Activated CD8-positive, alpha-beta memory T cell treated with anti-CD3 and anti-CD28 coated beads, Interleukin-2, amount 50 U/mL, for 48 hours (primary cell): ENCODE results near the gene MFAP4.

Experiments used
- DNase-seq: peaks from one replicate; pipeline ENCODE4 v3.0.0-alpha.2; 2020

Gene MFAP4

GRCh38 chr17:19409509-19409908 is 22.5 kb upstream of the MFAP4 start:
- no peak for DNase-seq

DNA sequence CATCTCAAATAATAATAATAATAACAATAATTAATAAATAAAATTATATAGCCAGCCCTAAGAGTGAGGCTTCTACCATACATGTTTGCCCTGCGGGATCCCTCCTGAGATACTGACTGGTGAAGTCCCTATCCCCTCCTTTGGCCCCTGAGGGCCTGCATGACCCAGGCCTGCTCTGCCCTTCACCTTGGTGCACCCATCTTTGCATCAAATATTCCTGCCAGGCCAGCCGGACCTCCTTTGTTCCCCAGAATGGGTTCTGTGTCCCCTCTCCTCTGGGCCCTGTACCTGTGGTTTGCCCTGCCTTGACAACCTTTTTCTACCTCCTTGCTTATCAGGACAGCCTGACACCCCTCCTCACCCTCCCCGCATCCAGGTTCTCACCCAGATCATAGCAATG is 22.1 kb upstream of the MFAP4 start:
- no peak for DNase-seq

- DNase-seq: no peak
Measured at GRCh38 chr17:19408346-19408710, 21.3 kb upstream of the MFAP4 start.

DNA sequence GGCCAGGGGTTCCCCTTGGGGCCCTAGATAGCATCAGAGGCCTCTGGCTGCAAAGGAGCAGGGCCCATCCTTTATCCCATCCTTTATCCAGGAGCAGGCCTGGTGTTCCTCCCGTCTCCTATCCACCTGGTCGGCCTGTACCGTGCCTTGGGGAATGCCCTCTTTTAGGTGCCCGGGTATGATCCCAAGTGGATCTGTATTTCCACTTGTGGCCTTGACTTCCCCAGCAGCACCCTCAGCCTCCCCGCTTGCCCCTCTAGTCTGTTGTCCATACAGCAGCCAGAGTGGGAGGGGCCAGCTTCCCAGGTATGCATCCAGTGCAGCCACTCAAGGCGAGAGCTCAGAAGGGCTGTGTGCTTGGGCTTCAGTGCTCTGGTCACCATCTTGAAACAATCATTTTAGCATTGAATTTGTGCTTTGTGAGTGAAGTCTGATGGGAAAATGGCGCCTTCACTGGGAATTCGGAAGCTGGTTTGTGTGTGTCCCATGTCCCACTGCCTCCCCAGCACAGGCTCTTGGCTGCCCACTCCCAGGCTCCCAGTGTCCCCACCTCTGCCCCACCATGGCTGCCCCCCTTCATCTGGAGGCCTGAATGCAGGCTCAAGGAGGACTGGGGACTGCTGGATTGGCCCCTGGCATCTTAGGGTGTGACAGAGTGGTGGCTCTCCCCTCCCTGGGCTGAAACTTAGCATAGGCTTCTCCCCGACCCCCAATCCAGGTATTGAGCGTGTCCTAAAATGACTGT is 20.8 kb upstream of the MFAP4 start:
- DNase-seq: no peak

- no peak for DNase-seq
Measured at GRCh38 chr17:19405114-19405513, 18.1 kb upstream of the MFAP4 start.

- DNase-seq: no peak
Measured at GRCh38 chr17:19404264-19404663, 17.3 kb upstream of the MFAP4 start.

DNA sequence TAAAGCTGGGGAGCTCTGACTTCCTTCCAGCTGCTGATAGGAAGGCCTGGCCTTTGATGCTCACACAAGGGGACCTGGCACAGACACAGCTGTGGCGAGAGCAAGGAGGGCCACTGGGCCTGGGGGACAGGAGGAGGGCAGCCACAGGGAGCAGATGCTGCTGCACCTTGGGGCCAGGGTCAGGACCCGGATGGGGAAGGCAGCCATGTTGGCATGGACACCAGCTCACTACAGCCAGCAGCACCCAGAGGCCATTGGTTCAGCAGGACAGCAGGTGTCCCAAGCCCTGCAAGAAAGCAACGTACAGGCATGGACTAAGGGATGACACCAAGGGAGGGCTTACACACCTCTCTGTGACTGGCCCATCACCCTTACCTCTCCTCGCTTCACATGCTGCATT is 16.0 kb upstream of the MFAP4 start:
- no peak for DNase-seq

GRCh38 chr17:19402171-19402570 is 15.2 kb upstream of the MFAP4 start:
- DNase-seq: no peak

GRCh38 chr17:19401321-19402010 is 14.5 kb upstream of the MFAP4 start:
- no peak for DNase-seq

- no peak for DNase-seq
Measured at GRCh38 chr17:19399750-19400450, 12.9 kb upstream of the MFAP4 start.

GRCh38 chr17:19398301-19399181 is 11.6 kb upstream of the MFAP4 start:
- DNase-seq: no peak

- DNase-seq: no peak
Measured at GRCh38 chr17:19397556-19398041, 10.6 kb upstream of the MFAP4 start.

- DNase-seq: no peak
Measured at GRCh38 chr17:19392303-19392702, 5.3 kb upstream of the MFAP4 start.

DNA sequence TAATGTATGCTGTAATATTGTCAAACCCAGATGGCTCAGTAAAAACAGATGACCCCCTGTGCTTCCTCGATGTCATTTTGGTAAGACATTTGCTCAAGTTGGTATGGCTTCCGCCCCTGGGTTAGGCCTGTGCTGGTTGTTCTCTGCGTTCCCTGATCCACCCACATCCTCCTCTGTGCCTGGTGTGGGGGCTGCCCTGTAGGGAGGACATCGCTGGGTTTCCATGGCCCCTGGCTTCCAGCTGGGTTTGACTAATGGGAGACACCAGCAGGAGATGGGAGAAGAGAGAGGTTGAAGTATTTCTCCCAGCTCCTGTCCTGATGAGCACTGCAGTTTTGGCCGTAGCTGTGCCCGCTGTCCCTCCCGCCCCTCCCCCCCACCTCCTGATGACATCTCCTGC is 4.4 kb upstream of the MFAP4 start:
- DNase-seq: no peak

DNA sequence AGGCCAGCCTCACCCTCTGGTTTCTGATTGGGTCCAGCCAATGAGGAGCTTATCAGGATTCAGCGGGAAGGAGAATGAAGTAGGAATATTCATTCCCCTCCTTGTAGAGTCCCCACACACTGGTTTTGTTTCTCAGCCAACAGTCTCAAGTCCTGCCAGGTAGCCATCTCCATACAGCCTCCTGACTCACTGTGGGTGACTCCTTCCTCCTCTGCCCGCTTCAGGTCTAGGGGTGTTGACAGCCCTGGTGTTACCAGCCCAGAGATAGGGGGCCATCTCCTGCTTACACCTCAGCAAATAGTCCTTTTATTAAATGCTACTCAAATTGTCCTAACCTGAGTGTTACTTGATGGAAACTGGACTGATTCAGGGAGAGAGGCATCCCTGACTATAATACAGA is 4.0 kb upstream of the MFAP4 start:
- DNase-seq: no peak

GRCh38 chr17:19388791-19389785 is 2.1 kb upstream of the MFAP4 start:
- DNase-seq: no peak

GRCh38 chr17:19387921-19388521 is 1.0 kb upstream of the MFAP4 start:
- DNase-seq: no peak

DNA sequence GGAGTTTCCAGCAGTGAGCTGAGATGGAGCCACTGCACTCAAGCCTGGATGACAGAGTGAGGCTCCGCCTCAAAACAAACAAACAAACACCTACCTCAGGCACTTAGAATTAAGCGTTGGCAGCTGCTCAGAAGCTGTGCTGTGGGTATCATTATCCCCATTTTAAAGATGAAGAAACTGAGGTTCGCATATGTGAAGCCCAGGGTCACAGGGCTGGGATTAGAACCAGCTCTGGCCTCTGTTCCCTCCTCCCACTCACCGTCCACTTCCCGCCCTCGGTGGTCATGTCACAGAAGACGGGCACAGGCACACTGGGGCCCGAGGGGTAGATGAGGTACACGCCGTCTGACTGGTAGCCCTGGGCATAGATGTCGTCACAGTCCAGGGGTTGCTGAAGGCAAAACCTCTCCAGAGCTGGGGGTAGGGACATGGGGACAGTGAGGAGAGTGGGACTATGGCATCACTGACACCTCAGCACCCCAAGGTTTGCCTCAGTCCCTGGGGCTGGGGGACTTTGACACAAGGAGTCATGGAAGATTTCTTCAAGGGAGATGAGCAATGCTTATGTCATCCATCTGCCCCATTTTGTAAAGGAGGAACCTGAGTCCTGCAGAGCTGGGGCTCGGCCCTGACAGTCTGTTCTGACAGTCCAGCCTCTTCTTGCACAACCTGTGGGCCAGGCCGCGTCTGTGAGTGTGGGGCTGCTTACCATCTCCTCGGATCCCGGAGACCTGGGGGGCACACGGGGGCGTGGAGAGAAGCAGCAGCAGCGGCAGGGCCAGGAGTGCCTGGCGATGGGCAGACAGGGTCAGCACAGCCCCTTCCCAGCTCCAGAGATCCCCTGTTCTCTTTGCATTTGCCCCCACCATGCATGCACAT is 700 bp downstream of the MFAP4 start:
- no peak for DNase-seq

- no peak for DNase-seq
Measured at GRCh38 chr17:19385521-19385983, 1.4 kb downstream of the MFAP4 start.
